Activated T-cell treated with anti-CD3 and anti-CD28 coated beads for 4 hours (primary cell): Measurements from ENCODE around the gene HIF1A.
A peak's percentile ranks its signal among the peaks of the same experiment; 100 is the strongest.
"Not testable (repeated sequence)": the region's sequence is repeated elsewhere in the genome, so short reads cannot be mapped to it uniquely, and the experiment has no call there.

Experiments used
- DNase-seq: peaks from one replicate; pipeline ENCODE4 v3.0.0-alpha.2; 2020

The HIF1A gene

DNA sequence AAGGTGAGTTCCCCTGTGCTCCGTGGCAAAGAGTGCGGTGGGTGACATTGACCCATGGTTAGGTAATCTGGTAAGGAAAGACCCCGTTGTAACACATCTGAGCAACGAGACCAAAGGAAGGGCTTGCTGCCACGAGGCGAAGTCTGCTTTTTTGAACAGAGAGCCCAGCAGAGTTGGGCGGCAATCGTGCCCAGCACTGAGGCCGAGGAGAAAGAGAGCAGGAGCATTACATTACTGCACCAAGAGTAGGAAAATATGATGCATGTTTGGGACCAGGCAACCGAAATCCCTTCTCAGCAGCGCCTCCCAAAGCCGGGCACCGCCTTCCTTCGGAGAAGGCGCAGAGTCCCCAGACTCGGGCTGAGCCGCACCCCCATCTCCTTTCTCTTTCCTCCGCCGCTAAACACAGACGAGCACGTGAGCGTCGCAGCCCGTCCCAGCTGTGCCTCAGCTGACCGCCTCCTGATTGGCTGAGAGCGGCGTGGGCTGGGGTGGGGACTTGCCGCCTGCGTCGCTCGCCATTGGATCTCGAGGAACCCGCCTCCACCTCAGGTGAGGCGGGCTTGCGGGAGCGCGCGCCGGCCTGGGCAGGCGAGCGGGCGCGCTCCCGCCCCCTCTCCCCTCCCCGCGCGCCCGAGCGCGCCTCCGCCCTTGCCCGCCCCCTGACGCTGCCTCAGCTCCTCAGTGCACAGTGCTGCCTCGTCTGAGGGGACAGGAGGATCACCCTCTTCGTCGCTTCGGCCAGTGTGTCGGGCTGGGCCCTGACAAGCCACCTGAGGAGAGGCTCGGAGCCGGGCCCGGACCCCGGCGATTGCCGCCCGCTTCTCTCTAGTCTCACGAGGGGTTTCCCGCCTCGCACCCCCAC, at the start of gene HIF1A:
Gene HIF1A (plus strand): TSS at position 684 of the 865 bp plus-strand sequence. CDS start 292 bp downstream, outside the sequence.
- DNase-seq: peak; percentile 88

GRCh38 chr14:61646366-61647116, 48.8 kb upstream of the HIF1A start:
- DNase-seq: no peak

DNA sequence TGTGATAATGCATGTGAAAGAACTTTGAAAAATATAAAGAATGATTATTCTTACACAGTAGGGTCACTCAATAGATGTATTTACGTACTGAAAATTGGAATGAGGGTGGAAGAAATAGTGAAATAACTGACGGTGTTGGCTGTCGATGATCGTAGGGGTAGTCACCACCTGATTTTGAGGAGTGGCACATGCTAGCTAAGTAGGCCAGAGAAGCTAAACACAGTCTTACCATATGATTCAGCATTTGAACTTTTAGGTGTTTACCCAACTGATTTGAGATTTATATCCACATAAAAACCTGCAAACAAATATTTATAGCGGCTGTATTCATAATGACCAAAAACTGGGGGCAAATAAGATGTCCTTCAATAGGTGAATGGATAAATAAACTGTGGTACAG, 47.6 kb upstream of the HIF1A start:
- DNase-seq: no peak

- no peak for DNase-seq
Measured at GRCh38 chr14:61648377-61648776, 46.9 kb upstream of the HIF1A start.

DNA sequence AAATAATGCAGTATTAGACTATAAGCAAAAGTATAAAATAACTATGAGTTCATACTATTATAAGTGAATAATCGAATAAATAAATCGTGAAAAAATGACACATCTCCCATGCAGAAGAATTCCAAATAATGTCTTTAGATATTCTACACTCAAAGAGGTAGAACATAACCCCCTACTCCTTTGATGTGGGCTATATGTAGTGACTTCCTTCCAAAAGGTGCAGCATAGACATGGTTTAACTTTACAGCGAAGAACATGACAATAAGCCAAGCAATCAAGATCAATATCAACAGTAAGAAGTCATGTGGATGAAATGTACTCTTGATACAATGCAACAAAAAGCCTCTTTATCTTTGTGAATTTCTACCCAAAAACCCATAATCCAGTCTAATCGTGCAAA, 46.0 kb upstream of the HIF1A start:
- DNase-seq: no peak

- DNase-seq: no peak
Measured at GRCh38 chr14:61651355-61651754, 44.0 kb upstream of the HIF1A start.

DNA sequence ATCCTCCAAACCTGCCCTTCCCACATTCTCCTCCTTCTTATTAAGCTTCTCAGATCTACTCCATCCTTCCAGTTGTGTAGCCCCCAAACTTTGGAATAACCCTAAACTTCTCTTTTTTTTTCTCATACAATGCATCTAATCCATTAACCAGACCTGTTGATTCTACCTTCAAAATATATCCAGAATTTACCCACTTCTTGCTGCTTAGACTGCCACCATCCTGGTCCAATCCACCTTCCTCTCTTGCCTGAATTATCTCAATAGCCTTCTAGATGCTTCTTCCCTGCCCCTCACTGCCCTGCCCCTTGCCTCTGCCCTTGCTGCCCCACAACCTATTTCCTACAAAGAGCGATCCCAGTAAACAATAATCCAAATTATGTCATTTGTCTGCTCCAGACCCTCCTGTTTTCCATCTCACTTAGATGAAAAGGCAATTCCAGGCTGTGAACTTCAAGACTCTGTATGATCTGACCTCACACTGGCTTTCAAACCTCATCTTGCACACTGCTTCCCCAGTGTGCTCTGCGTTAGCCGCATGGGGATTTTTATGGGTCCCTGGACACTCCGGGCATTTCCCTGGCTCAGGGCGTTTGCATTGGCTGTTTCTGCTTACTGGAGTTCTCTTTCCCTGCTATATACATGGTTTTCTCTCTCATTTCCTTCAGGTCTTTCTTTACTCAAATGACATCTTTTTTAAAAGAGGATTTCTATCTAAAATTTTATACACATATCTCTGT, 42.6 kb upstream of the HIF1A start:
- no peak for DNase-seq

DNA sequence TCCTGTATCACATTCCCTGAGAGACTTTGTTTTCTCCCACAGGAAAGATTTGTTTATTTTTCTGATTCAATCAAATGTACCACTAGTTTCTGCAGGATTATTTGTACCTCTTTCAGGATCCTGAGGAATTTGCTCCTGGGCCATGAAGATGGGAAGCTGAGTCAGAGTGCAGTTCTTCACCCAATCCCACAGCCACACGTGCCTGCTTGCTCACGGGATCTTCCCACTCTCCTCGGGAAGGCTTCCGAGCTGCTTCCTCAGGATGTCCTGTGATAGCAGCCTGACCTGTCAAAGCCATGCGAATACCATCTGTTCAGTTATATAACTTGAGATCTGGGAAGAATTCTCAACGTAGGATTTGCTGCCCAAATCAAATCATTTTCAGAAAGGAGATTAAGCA, 41.8 kb upstream of the HIF1A start:
- no peak for DNase-seq

DNA sequence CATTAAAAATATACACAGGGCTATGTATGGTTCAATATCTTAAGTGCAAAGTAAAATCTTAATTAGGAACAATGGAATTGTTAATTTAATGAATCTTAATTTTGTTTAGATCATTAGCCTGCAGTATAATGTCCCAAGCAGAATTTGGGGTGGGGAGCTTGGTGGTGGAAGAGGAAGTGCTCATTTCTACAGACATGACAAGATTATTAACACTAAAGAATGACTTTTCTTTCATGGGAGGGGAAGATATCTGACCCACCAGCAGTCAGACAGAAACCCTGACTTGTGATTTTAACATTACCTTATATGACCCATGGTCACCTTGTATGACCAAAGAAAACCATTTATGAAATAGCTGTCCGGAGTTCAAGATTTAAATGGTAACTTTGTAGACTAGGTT, 41.3 kb upstream of the HIF1A start:
- DNase-seq: no peak

GRCh38 chr14:61655777-61656176, 39.5 kb upstream of the HIF1A start:
- no peak for DNase-seq

DNA sequence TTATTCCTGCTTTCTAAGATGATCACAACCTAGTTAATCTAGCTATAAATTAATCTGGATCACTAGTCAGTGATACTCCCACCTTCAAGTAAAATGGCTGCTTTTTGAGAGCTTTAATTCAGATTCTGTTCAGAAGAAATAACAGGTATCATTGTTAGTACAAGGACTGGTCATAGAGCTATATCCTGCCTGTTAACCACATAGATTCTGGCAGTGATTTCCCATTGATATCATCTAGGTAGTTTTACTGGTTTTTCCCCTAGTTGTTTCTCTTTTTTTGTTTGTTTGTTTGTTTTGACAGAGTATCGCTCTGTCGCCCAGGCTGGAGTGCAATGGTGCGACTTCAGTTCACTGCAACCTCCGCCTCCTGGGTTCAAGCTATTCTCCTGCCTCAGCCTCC, 39.0 kb upstream of the HIF1A start:
- DNase-seq: no peak

DNA sequence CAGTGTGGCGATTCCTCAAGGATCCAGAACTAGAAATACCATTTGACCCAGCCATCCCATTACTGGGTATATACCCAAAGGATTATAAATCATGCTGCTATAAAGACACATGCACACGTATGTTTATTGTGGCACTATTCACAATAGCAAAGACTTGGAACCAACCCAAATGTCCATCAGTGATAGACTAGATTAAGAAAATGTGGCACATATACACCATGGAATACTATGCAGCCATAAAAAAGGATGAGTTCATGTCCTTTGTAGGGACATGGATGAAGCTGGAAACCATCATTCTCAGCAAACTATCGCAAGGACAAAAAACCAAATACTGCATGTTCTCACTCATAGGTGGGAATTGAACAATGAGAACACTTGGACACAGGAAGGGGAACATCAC, 37.2 kb upstream of the HIF1A start:
- not testable (repeated sequence) for DNase-seq

DNA sequence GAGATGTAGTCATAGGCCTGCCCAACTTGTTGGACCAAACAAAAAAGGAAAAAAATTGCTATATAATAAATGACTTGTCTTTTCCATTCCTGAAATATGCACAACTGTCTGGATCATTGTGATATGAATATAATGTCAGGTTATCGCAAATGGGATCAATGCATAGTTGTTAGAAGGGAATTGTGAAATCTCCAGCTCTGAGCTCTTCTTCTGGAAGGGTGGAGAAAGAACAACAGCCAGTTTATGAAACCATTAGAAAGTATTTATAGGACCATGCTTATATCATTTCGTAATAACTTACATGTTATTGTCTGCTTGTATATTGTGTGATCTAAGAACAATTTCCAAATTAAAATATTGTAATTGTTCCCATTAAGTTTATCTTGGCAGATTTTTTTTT, 35.7 kb upstream of the HIF1A start:
- DNase-seq: no peak

DNA sequence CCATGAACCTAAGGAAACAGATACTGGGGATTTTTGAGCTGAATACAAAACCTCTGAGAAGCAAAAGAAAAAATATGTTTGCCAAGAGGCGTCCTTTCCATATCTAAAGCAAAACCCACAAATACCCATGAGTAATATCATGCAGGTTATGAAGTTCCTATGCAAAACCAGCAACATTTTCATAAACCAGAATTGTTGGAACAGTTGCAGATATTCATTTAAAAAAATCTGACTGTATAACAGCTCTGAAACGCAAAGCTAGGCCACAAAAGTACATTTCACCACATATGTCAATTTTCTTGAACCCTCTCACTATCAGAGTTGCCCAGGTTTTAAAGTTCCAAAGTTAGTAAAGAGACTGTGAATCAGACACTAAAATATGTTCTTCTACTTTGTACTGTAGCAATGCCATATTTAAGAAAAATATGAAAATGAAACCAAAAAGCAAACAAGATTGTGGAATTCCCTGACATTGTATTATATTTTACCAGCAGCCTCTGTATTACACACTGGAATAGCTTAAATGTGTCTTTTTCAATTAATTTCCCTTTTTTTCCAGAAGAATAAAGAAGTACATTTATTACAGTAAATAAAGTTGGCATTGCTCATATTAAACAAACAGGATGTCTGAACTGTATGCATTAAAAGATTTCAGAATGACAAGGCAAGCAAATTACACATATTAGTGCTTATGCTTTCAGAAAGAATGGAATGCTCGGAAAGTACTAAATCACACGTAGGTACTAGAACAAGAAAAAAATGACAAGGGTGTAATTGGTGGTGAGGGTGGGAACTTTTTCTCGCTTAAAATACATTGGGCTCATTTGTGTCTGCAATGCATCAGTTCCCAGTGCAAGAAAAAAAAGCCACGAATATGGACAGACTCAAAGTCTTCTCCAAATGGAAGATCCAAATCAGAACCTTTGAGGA, 33.6 kb upstream of the HIF1A start:
- no peak for DNase-seq

GRCh38 chr14:61662437-61663311, 32.6 kb upstream of the HIF1A start:
- peak; percentile 38 for DNase-seq

DNA sequence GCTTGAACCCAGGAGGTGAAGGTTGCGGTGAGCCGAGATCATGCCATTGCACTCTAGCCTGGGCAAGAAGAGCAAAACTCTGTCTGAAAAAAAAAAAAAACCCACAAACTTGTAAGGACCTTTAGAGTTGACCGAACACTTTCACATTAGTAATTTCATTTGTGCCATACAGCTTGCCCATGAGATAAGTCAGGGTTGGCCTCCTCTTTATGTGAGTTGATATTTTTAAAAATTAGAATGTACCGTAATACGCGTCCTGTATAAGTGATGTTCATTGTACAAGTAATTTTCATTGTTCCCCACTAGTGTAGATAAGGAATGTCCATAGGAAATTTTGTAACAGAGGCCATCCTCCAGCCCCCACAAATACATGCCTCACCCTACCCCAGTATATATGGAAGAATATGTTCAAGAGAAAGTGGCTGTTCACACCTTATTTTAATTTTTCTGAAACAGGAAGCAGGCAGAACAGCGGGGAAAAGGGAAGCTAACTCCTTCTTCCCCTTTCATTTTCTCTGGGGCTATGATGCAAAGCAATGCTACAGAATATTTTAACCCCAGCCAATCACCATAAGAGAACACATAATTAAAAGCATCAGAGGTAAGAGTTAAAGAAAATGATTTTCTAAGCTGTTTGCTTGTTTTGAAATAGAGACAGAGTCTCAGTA, 31.9 kb upstream of the HIF1A start:
- DNase-seq: no peak

DNA sequence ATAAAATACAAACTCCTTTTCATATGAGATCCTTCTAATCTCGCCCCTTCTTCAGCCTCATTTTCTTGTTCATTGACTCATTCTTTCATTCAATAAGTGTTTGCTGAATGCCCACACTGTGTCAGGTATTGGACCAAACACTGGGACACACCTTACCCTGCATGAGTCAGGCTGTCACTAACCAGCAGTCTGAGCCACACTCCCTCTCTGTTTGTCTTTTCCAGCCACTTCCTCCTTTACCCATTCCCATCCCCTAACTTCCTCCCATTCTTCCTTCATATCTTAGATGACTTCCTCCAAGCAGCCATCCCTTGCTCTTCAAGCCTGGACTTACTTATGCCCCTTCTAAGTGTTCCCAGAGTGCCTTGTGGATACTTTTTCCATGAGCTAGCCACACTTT, 27.0 kb upstream of the HIF1A start:
- no peak for DNase-seq

DNA sequence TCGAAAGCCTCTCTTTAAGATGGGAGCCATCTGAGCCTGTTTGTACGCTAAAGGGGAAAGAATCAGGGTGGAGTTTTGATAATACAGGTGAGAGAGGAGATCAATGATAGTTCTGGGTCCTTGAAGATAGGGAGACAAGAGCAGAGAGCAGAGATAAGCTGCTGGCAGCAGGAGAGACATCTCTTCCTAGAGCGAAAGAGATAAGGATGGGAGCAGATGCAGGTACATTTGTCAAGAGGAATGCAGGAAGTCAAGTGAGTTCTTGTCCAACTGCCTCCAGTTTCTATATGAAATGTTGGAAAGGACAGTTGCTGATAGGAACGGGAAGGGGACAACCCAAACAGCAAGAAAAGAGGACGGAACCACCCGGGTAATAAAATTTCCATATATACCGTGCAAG, 24.7 kb upstream of the HIF1A start:
- DNase-seq: no peak

- DNase-seq: peak; percentile 17
Measured at GRCh38 chr14:61671082-61671481, 24.2 kb upstream of the HIF1A start.

GRCh38 chr14:61672796-61673195, 22.5 kb upstream of the HIF1A start:
- DNase-seq: no peak

GRCh38 chr14:61673305-61673704, 22.0 kb upstream of the HIF1A start:
- no peak for DNase-seq
